Skin epidermis (tissue), 12 donors: Measurements from ENCODE around the gene ZNF76.
"Not testable (repeated sequence)": the region's sequence is repeated elsewhere in the genome, so short reads cannot be mapped to it uniquely, and the experiment has no call there.

ENCODE experiments used
- H3K27ac ChIP-seq, 21 experiments: fragments of 200-600 bp; sonication (generic) in 11 of 21; one replicate each; pipeline ENCODE4 v1.5.0; 2020; ENCODE audit warnings: mild to moderate bottlenecking in 3 of 21, inconsistent platforms in 2 of 21, moderate library complexity in 2 of 21
- H3K4me3 ChIP-seq, 7 experiments: fragments of 200-600 bp; sonication (generic) in 2 of 7; one replicate each; pipeline ENCODE4 v1.5.0; 2020; ENCODE audit warnings: inconsistent platforms in 2 of 7, mild to moderate bottlenecking in 2 of 7, moderate library complexity in 1 of 7

Gene ZNF76

DNA sequence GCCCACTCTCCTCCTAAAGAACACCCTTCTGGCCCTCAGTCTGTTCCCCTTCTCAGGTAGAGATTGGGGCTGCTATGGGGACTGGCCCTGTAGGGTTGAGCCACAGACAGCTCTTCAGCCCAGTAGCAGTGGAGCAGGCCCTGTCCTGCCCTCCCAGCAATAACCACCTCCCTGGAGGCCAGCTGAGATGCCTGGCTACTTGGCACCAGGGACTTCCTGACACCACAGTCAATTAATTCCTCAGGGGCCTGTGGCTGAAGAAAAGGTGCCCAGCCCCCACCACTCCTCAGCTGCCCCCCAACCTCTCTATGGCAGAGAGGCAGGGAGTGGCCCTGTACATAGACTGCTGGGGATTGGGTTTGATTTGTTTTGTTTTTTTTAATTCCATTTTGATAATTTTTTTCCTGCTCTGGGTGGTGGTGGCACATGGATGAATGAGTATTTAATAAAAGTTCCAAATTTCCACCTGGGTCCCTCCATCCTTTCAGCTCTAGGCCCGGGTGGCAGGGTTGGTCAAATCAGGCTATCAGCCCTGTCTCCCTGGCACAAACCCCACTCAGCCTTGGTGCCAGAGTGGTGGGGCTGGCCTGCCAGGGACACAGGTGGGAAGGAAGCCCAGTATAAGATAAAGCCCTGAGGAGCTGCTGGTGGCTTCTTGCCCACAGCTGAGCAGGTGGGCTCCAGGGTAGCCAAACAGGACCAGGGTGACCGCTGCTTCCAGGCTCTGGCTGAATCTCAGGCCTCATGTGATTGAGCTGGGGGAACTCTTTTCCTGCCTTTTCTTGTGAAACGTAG, 36.2 kb downstream of the ZNF76 start:
- Histone ChIP-seq H3K27ac (no peak overlapping the region), H3K4me3 (no peak overlapping the region)

DNA sequence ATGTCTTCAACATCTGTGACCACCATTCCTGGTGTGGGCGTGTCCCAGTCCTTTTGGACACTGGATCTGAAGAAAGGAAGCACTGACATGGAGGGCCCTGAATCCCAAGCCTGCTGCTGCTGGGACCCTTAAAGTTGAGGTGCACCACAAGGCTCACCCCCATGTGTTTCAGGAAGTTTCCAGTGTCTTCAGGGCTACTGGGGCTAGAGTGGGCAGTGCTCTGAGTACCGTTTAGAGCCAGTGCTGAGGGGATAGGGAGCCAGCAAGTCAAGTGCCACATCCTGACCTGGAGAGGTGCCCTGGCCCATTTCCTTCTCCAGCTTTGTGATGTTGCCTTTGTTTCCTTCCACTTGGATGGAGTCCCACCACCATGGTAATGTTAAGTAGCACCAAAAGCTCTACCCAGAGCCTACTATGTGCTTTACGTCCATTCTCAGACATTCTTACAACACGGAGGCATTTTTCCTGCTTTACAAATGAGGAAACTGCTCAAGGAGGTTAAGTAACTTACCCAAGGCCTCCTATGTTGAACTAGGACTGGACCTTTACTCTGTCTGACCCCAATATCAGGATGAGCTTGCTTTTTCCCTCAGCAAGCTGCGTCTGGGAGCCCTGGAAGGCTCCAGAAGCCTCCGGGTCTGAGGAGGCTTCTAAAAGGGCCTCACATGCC, 37.5 kb downstream of the ZNF76 start:
- Histone ChIP-seq H3K4me3 (peak overlapping the region in 3 of 7 experiments; percentile 53 to 66 (median 63)), H3K27ac (peak overlapping the region in 17 of 21 experiments; percentile 32 to 99 (median 90))

DNA sequence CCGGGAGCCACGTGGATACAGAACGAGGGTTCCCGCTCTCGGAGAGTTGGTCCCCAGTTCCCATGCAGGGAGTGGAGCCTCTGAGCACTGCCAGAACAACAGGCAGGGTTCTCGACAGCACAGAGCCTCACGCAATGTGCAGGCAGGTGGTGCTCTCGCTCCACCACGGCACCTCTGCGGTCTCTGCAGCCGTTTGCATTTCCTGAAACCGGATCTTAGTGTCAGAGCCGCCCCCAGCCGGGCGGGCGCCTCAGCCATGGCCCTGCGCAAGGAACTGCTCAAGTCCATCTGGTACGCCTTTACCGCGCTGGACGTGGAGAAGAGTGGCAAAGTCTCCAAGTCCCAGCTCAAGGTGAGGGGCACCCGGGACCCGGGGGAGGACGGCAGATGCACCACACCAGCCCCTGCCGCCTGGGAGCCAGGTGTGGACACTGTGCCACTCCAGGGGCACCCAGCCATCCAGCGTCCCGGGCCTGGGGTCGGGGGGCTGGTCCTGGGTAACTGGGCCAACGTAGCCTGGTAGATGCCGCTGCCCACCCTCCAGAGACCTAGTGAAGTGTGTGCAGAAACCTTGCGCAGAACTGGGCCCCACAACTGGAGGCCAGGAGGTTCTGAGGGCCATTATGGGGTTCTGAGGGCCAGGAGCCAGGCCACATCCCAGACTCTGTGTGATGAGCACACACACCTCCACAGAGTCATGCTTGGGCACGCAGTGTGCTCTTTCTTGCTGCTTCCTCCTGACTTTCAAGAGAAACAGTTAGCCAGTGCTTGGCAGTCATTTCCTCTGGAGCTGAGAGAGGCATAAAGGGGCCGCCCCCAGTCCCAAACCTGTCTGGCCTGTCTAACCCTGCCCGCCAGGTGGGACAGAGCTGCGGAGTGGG, 38.3 kb downstream of the ZNF76 start, which contains the start of gene DEF6:
DEF6 (plus strand) TSS at position 218 of the 881 bp plus-strand sequence; CDS start at position 257, 39 bp downstream.
- H3K27ac ChIP-seq, result peak within 1 kb of the TSS in 20 of 21 experiments; percentile 66 to 99 (median 89)
- H3K4me3 ChIP-seq, result peak within 1 kb of the TSS; percentile 43 to 68 (median 59)

DNA sequence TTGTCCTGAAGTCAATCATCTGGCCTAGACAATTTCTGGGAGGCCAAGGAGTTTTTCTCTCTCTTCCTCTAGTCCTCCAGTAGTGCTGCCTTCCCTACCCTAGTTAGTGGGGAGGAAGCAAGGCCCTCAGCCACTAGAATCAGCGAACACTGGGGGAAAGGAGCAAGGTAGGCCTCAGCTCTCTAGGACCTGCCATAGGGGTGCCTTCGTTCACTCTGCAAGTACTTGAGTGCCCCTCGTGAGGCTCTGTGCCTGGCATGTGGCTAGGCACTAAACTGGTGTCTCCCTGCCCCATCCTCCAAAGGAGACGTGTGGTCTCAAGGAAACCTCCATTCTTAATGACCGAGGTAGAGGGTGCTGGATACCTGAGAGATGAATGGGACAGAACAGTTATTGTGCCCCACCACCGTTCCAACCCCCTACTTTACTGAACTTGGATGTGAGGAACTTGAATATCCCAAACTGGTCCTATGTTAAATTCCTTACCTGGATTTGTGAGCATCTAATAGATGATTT, 39.1 kb downstream of the ZNF76 start:
- H3K4me3 ChIP-seq, result peak overlapping the region; percentile 43 to 68 (median 59)

DNA sequence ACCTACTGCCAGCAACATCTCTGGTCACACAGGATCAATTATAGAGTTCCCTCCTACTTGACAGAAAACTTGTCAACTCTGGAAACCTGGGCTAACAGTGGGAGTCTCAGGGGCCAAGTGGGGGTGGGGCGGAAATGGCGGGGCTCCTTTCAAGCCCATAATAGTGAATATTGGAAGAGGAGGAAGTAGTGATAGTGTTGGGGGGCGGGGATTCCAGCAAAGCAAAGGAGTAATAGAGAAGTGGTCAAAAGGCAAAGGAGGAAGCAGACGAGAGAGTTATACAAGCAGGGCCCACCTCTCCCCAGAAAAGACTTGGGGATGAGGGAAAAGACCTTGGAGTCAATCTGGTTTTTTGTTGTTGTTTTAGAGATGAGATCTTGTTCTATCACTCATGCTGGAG, 40.1 kb downstream of the ZNF76 start:
- Histone ChIP-seq H3K4me3 (peak overlapping the region in 5 of 7 experiments; percentile 7 to 66 (median 59)), H3K27ac (peak overlapping the region in 18 of 21 experiments; percentile 8 to 99 (median 88))

More for the DNA sequence above, 39.1 kb downstream of the ZNF76 start:
- H3K27ac ChIP-seq, result peak overlapping the region in 20 of 21 experiments; percentile 66 to 99 (median 89)

DNA sequence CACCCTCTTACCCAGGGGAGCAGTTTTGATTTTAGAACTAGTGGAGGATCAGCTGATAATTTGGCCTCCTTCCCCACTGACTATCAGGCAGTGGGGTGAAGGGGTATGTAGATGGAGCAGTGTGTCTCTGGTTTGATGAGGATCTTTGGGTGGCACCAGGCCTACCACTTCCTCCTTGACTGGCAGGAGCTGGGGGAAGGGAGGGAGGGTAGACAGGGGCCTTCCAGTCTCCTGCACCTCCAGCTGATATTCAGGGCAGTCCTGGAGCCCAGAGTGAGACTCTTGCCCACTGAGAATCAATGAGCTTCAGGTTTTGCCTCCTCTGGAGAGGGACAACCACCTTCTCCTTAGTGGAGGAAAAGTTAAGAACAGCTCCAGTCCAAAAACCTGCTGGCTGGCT, 41.3 kb downstream of the ZNF76 start:
- H3K27ac ChIP-seq, result peak overlapping the region in 18 of 21 experiments; percentile 8 to 99 (median 88)
- H3K4me3 ChIP-seq, result peak overlapping the region in 3 of 7 experiments; percentile 7 to 63 (median 8)

DNA sequence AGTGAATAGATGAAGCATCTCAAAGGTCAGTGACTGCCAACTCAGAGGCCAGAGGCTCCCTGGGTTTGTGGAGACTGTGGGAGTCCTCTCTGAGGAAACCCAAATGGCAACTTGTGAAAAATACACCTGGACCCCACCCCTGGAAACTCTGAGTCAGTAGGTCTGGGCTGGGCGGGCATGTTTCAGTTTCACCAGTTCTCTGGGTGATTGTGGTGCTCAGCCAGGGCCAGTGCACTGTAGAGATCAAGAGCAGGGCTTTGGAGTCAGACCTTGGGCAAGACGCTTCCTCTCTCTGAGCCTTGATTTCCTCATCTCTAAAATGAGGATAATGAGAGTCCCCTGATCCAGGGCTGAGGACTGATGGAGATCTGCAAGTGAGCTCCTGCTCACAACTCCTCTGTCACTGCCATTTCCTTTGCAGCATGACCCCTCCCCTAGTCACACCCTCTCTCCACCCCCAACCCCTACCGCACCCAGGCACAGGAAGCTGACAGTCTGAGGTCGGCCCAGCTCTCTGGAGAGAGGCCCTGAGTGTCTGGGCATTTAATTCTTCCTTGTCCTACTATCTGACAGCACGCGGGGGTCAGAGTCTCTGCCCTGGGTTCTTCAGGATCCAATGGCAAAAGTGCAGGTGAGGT, 43.2 kb downstream of the ZNF76 start:
- Histone ChIP-seq H3K4me3 (peak overlapping the region in 4 of 7 experiments; percentile 2 to 15 (median 9)), H3K27ac (peak overlapping the region in 20 of 21 experiments; percentile 22 to 99 (median 75))

DNA sequence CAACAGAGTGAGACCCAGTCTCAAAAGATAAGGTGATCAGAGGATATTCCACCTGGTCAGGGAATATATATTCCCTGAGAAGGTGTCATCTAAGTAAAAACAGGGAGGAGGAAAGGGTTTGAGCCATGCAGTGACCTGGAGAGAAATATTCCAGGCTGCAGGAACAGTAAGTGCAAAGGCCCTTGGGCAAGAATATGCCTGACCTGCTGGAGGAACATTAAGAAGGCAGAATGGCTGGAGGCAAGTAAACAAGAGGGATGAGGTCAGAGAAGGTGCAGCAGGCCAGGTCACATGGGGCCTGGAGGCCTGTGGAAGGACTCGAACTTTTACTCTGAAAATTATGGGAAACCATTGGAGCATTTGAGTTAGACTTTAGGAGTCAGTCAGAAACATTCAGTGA, 44.8 kb downstream of the ZNF76 start:
- H3K4me3 ChIP-seq, result no peak overlapping the region
- H3K27ac ChIP-seq, result peak overlapping the region in 7 of 21 experiments; percentile 31 to 99 (median 96)

DNA sequence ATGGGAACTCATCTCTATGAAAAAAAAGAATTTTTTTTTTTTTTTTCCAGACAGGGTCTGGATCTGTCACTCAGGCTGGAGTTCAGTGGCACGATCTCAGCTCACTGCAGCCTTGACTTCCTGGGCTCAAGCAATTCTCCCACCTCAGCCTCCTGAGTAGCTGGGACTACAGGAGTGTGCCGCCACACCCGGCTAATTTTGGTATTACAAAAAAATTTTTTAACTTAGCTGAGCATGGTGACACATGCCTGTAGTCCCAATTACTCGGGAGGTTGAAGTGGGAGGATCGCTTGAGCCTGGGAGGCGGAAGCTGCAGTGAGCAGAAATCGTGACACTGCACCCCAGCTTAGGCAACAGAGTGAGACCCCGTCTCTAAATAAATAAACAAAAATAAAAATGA, 45.6 kb downstream of the ZNF76 start:
- no peak overlapping the region for H3K4me3 ChIP-seq
- peak overlapping the region in 2 of 21 experiments; percentile 17 to 97 for H3K27ac ChIP-seq

DNA sequence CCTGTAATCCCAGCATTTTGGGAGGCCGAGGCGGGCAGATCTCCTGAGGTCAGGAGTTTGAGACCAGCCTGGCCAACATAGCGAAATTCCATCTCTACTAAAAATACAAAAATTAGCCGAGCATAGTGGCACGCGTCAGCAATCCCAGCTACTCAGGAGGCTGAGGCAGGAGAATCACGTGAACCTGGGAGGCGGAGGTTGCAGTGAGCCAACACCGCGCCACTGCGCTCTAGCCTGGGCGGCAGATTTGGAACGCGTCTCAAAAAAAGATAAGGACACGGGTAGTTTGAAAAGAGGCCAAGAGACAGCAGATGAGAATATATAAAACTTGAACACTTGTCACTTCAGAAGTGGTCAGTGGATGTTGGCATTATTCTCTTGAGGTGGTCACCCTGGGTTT, 47.6 kb downstream of the ZNF76 start:
- peak overlapping the region in 1 of 21 experiments; percentile 12 for H3K27ac ChIP-seq

DNA sequence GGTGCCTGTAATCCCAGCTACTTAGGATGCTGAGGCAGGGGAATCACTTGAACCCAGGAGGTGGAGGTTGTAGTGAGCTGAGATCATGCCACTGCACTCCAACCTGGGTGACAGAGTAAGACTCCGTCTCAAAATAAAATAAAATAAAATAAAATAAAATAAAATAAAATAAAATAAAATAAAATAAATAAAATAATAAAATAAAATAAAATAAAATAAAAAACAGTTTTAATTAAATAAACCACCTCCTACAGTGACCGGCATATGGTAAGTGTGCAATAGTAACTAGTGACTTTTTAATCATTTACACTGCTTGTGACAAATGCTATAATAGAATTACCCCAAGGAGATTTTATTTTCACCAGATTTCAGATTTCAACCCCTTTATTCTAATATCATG, 49.0 kb downstream of the ZNF76 start:
- H3K27ac ChIP-seq, result peak overlapping the region in 1 of 21 experiments; percentile 87

More for the DNA sequence above, 47.6 kb downstream of the ZNF76 start:
- not testable (repeated sequence) for H3K4me3 ChIP-seq

DNA sequence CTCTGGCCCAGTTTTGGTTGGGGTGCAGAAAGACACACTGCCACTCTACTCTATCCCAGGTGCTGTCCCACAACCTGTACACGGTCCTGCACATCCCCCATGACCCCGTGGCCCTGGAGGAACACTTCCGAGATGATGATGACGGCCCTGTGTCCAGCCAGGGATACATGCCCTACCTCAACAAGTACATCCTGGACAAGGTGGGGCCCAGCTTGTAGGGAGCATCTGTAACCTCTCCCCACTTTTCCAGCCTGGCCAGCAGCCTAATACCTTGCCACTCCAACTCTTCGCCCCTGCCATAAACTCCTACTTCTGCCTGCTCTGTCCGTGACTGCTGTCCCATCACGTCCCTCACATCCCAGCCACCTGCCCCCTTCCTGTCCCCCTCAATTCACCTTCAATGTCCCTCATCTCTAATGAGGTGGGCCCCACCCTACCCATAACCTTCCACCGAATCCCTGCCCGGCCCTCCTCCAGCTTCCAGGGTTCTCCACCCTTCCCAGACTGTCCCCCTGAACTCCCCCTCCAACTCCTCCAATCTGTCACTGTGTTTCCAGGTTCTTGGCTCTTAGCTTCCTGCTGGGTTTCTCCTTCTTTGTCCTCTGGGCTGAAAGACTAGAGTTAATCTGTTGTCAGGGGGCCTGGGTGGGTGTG, 50.2 kb downstream of the ZNF76 start:
- no peak overlapping the region for H3K4me3 ChIP-seq
- peak overlapping the region in 11 of 21 experiments; percentile 39 to 95 (median 79) for H3K27ac ChIP-seq

More for the DNA sequence above, 49.0 kb downstream of the ZNF76 start:
- H3K4me3 ChIP-seq, result not testable (repeated sequence)

DNA sequence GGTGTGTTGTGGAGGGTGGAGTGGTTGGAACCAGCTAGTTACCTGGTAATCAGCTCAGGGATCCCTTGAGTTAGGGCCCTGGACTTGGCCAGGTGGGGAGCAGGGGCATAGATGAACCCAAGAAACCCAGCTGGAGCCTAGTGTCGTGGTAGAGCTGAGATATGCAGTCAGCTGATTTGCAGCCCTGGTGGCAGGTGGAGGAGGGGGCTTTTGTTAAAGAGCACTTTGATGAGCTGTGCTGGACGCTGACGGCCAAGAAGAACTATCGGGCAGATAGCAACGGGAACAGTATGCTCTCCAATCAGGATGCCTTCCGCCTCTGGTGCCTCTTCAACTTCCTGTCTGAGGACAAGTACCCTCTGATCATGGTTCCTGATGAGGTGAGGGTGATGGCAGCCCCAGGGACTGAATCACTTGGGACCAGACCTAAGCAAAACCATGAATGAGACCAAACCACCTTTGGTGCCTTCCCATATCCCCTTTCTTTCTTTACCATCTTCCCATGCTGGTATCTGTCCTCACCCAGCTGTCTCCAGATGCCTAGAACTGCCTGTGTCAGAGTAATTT, 50.8 kb downstream of the ZNF76 start:
- Histone ChIP-seq H3K27ac (peak overlapping the region in 12 of 21 experiments; percentile 48 to 95 (median 81)), H3K4me3 (no peak overlapping the region)

DNA sequence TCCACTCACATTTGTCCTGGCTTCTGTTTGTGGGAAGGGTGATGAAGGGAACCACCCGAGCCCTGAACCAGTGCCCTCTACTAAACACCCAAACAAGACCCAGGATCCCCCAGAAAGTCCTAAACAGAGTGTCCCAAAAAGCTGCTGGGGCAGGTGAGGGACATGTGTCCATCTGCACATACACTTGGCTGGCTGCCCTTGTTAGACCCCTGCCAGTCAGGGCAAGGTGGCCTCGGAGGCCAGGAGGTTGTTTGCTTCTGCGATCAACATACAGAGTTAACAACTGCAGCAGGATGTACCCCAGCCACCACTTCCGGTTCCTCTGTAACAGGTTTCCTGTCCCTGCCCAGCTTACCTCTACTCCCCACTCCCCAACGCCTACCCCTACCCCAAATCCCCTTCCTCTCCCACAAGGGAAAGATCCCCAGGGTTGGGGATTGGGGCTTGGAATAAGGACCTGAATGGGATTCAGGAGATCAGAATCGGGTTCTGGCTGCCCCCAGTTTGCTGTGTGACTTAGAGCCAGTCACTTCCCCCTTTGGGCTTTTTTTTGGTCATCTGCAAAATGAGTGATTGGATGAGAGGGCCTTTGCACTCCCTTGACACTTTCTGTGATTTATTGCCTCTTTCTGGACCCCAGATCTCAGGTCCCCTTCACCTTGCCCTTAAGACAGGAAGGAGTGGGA, 52.0 kb downstream of the ZNF76 start:
- Histone ChIP-seq H3K4me3 (no peak overlapping the region), H3K27ac (peak overlapping the region in 18 of 21 experiments; percentile 23 to 95 (median 70))

DNA sequence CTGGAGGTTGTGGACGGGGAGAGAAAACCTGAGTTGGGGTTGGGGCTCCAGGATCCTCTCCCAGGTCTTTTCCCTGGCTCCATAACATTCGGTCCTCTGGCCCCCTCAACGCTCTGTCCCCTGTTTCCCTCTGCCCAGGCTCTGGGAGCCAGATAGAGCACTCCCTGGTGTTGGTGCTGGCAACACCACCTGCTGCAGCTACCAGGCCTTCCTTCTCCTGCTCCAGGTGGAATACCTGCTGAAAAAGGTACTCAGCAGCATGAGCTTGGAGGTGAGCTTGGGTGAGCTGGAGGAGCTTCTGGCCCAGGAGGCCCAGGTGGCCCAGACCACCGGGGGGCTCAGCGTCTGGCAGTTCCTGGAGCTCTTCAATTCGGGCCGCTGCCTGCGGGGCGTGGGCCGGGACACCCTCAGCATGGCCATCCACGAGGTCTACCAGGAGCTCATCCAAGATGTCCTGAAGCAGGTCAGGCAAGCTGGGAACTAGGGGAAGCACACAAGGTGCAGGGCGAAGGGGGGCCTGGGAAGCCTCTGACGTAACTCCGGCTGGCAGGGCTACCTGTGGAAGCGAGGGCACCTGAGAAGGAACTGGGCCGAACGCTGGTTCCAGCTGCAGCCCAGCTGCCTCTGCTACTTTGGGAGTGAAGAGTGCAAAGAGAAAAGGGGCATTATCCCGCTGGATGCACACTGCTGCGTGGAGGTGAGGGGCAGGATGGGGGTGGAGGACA, 52.7 kb downstream of the ZNF76 start:
- Histone ChIP-seq H3K27ac (peak overlapping the region in 16 of 21 experiments; percentile 24 to 95 (median 70)), H3K4me3 (no peak overlapping the region)

DNA sequence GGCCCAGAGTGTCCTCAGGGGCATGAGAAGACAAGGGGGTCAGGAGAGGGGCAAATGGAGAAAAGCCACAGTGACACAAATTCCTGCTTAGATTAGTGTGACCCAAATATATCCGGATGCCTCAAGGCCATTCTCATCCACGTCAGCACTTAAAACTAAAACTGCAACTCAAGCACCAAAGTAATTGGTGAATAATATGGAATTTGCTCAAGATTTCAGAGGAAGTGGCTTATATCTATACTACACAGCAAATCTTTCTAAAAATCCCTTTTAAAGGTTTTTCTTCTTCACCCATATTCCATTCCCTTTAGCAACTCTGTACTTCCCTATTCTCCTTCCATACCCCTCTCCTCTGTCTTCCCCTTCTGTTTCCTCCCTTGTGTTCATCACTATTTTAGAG, 53.3 kb downstream of the ZNF76 start:
- Histone ChIP-seq H3K4me3 (no peak overlapping the region), H3K27ac (peak overlapping the region in 9 of 21 experiments; percentile 59 to 95 (median 85))
